Heart left ventricle (tissue), 13 donors: ENCODE data around the gene PTRH2.
"Not testable (repeated sequence)": the region's sequence is repeated elsewhere in the genome, so short reads cannot be mapped to it uniquely, and the experiment has no call there.

Experiments
- POLR2A ChIP-seq, 2 donors: fragments of 450-650 bp; IDR thresholded peaks; one replicate each; pipeline ENCODE4 v1.6.1; 2017; ENCODE audit warnings: antibody characterized with exemption in 2 of 2, mild to moderate bottlenecking in 2 of 2, moderate library complexity in 2 of 2
- TF ChIP-seq, protein P1 (sequence below), 12 donors: fragments of 200-600 bp; sonication (generic) in 4 of 12; IDR thresholded peaks; one replicate each; pipeline versions ENCODE4 v1.5.0 to v1.8.0; 2018 to 2022; ENCODE audit warnings: antibody characterized with exemption in 12 of 12, mild to moderate bottlenecking in 5 of 12
- donor health status: ischemic (EF 13 %, LVEDD 7.1; RV severe dilation, severe dysfunction).
- donor health status: DM: no; HTN: yes; CAD: no.
- donor health status: DM: no; HTN: no; CAD: no.
- donor health status: ischemic (EF 25% LVEDD 6.9; RV normal size, moderate dysfunction).
- donor health status: ischemic (EF 25% LVEDD 5.7; RV mildly dilated, moderate dysfunction).
- donor health status: ischemic (EF 35%, LVEDD 5.7; RV mildly dilated, moderate dysfunction).
- donor health status: nonischemic (EF 11% LVEDD 7.7; RV severe dilation, severe dysfunction).
- donor health status: DM: yes; HTN: yes; CAD: no.
- donor health status: PGD.
- donor health status: ischemic (EF 29% LVEDD 5.4; RV normal size, mild dysfunction).
- donor health status: nonischemic (EF 23%, LVEDD 6.1; RV moderate dilation, normal function).

DNA sequence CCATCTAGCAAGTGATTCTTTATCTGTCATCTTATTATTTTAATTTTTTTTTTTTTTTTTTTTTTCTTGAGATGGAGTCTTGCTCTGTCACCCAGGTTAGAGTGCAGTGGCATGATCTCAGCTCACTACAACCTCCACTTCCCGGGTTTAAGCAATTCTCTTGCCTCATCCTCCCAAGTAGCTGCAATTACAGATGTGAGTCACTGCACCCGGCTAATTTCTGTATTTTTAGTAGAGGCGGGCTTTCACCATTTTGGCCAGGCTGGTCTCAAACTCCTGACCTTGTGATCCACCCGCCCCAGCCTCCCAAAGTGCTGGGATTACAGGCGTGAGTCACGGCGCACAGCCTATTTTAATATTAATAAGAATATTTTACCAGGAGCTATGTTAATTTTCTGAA is 50.6 kb downstream of the PTRH2 start:
- TF ChIP-seq POLR2A (IDR thresholded peaks at IDR 0.05), result not testable (repeated sequence)
- TF ChIP-seq, protein P1, sequence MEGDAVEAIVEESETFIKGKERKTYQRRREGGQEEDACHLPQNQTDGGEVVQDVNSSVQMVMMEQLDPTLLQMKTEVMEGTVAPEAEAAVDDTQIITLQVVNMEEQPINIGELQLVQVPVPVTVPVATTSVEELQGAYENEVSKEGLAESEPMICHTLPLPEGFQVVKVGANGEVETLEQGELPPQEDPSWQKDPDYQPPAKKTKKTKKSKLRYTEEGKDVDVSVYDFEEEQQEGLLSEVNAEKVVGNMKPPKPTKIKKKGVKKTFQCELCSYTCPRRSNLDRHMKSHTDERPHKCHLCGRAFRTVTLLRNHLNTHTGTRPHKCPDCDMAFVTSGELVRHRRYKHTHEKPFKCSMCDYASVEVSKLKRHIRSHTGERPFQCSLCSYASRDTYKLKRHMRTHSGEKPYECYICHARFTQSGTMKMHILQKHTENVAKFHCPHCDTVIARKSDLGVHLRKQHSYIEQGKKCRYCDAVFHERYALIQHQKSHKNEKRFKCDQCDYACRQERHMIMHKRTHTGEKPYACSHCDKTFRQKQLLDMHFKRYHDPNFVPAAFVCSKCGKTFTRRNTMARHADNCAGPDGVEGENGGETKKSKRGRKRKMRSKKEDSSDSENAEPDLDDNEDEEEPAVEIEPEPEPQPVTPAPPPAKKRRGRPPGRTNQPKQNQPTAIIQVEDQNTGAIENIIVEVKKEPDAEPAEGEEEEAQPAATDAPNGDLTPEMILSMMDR (IDR thresholded peaks at IDR 0.05), result not testable (repeated sequence)
